Spleen (tissue), 7 donors: ENCODE data around the gene CEP112.

ENCODE experiments used
- POLR2A ChIP-seq, 3 donors: fragments of 450-650 bp; IDR thresholded peaks; one replicate each; pipeline ENCODE4 v1.5.1; 2017; ENCODE audit warnings: antibody characterized with exemption in 3 of 3, mild to moderate bottlenecking in 1 of 3
- POLR2AphosphoS5 ChIP-seq, 3 donors: sonication (generic); formaldehyde crosslinking; IDR thresholded peaks; one replicate each; pipeline ENCODE4 v1.5.1; 2017; ENCODE audit warnings: antibody characterized with exemption in 3 of 3
- TF ChIP-seq, protein P1 (sequence below), 11 experiments: fragments of 200-600 bp in 7 of 11; fragments of 450-650 bp in 4 of 11; sonication (generic) in 4 of 11; IDR thresholded peaks in 8 of 11; conservative IDR thresholded peaks in 3 of 11; 1 replicate in 7 of 11; 2 replicates in 4 of 11; pipeline versions ENCODE4 v1.4.0 to v1.8.0; 2016 to 2021; ENCODE audit warnings: antibody characterized with exemption in 11 of 11, inconsistent platforms in 4 of 11, mild to moderate bottlenecking in 1 of 11
- donor health status: DM: no; HTN: no; CAD: no; lungs with moderate emphysema.
- donor health status: DM: no; HTN: no; CAD: no.
- donor health status: DM: no; HTN: no; CAD: no.

- no peak for TF ChIP-seq POLR2A (IDR thresholded peaks at IDR 0.05)
- TF ChIP-seq, protein P1, sequence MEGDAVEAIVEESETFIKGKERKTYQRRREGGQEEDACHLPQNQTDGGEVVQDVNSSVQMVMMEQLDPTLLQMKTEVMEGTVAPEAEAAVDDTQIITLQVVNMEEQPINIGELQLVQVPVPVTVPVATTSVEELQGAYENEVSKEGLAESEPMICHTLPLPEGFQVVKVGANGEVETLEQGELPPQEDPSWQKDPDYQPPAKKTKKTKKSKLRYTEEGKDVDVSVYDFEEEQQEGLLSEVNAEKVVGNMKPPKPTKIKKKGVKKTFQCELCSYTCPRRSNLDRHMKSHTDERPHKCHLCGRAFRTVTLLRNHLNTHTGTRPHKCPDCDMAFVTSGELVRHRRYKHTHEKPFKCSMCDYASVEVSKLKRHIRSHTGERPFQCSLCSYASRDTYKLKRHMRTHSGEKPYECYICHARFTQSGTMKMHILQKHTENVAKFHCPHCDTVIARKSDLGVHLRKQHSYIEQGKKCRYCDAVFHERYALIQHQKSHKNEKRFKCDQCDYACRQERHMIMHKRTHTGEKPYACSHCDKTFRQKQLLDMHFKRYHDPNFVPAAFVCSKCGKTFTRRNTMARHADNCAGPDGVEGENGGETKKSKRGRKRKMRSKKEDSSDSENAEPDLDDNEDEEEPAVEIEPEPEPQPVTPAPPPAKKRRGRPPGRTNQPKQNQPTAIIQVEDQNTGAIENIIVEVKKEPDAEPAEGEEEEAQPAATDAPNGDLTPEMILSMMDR (IDR thresholded peaks at IDR 0.05 in 8 of 11, conservative IDR thresholded peaks at IDR 0.05 in 3 of 11), result no peak
- TF ChIP-seq POLR2AphosphoS5 (IDR thresholded peaks at IDR 0.05), result no peak
These were observed 411.8 kb downstream of the CEP112 start for GRCh38 chr17:65780111-65780510.
